ENCODE results near the gene LY6G6D.

GRCh38 chr6:31741815-31742214, 26.7 kb downstream of the LY6G6D start:
- TF ChIP-seq CTCF (IDR thresholded peaks at IDR 0.05; ENCODE audit: low read depth, low read length), result no peak
- TF ChIP-seq EZH2phosphoT487 (IDR thresholded peaks at IDR 0.05; ENCODE audit: low read depth), result no peak

Measured in OCI-LY3 (cell line).